Esophagus squamous epithelium (tissue), 5 donors: ENCODE measurements around the gene UBE3C. TPM values are rescaled to one million over a fixed set of nuclear protein-coding genes. Genes with fewer than 3 reads are reported as not detected.

Experiments used
- DNase-seq: peaks from one replicate; lab custom pipeline; 2025; lab: John Stamatoyannopoulos, UW
- H3K27ac ChIP-seq, 4 donors: fragments of 200-600 bp; sonication (generic); one replicate each; pipeline ENCODE4 v1.5.1; 2016 to 2019; ENCODE audit warnings: mild to moderate bottlenecking in 1 of 4
- H3K27me3 ChIP-seq, 4 donors: fragments of 200-600 bp; sonication (generic); 1 replicate in 3 of 4; 2 replicates in 1 of 4; pipeline versions ENCODE4 v1.5.1 to v1.6.0; 2017 to 2021; ENCODE audit warnings: antibody characterized with exemption in 1 of 4
- H3K36me3 ChIP-seq, 3 donors: fragments of 200-600 bp; sonication (generic); one replicate each; pipeline ENCODE4 v1.5.1; 2016 to 2019
- H3K4me1 ChIP-seq, 3 donors: fragments of 200-600 bp; sonication (generic); one replicate each; pipeline ENCODE4 v1.5.1; 2017 to 2019
- H3K4me3 ChIP-seq, 4 donors: fragments of 200-600 bp; sonication (generic); 1 replicate in 3 of 4; 2 replicates in 1 of 4; pipeline ENCODE4 v1.5.1; 2016 to 2019; ENCODE audit warnings: mild to moderate bottlenecking in 2 of 4, moderate library complexity in 1 of 4
- H3K9me3 ChIP-seq, 3 donors: fragments of 200-600 bp; sonication (generic); one replicate each; pipeline ENCODE4 v1.5.1; 2016 to 2019
- POLR2A ChIP-seq, 4 donors: fragments of 450-650 bp; IDR thresholded peaks; one replicate each; pipeline ENCODE4 v1.6.1; 2017; ENCODE audit warnings: antibody characterized with exemption in 4 of 4, mild to moderate bottlenecking in 4 of 4, moderate library complexity in 3 of 4
- WGBS, 2 donors: methylation state at CpG; one replicate each; pipeline ENCODE4 v1.1.5; 2018; 5-methylcytosine and 5-hydroxymethylcytosine counted together
- intact Hi-C: fragments of 100-400 bp; cut with DNase I; formaldehyde crosslinking; loops from one replicate; pipeline ENCODE4 v1.15.0; 2022
- total RNA-seq, 4 donors: library from RNA; depleted of rRNA; stranded (reverse); fragments of >200 nt; gene quantifications; one replicate each; pipeline ENCODE4 v1.1.0, GENCODE V29; 2016
- TF ChIP-seq, protein P1 (sequence below), 6 experiments: fragments of 450-650 bp in 4 of 6; fragments of 200-600 bp in 2 of 6; sonication (generic) in 2 of 6; IDR thresholded peaks; one replicate each; pipeline ENCODE4 v1.5.1; 2016 to 2019; ENCODE audit warnings: antibody characterized with exemption in 6 of 6, mild to moderate bottlenecking in 4 of 6, moderate library complexity in 4 of 6
- donor health status: DM: yes; HTN: yes; CAD: no.

The UBE3C gene
- total RNA-seq, 4 donors from 2014 or later: 52.2 to 101 (median 68.3) TPM

DNA sequence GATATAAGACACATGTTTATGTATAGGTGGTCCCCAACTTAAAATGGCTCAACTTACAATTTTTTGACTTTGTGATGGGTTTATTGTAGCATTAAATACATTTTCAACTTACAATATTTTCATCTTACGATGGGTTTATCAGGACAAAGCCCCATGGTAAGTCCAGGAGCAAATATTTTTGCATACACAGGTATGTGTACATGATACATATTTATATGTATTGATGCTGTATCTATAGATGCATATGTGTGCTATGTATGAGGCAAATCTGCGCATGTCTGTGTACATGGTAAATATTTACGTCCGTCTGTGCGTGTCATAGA lies 664 bp upstream of the UBE3C start:
- intact Hi-C loops: no loop called here
- H3K27me3 ChIP-seq: peaks cover 0 to 3% (median 0%) of the 10 kb centered on the region in 4 donors
- TF ChIP-seq POLR2A (IDR thresholded peaks at IDR 0.05): no peak
- TF ChIP-seq, protein P1, sequence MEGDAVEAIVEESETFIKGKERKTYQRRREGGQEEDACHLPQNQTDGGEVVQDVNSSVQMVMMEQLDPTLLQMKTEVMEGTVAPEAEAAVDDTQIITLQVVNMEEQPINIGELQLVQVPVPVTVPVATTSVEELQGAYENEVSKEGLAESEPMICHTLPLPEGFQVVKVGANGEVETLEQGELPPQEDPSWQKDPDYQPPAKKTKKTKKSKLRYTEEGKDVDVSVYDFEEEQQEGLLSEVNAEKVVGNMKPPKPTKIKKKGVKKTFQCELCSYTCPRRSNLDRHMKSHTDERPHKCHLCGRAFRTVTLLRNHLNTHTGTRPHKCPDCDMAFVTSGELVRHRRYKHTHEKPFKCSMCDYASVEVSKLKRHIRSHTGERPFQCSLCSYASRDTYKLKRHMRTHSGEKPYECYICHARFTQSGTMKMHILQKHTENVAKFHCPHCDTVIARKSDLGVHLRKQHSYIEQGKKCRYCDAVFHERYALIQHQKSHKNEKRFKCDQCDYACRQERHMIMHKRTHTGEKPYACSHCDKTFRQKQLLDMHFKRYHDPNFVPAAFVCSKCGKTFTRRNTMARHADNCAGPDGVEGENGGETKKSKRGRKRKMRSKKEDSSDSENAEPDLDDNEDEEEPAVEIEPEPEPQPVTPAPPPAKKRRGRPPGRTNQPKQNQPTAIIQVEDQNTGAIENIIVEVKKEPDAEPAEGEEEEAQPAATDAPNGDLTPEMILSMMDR (IDR thresholded peaks at IDR 0.05): no peak
- no peaks in the 10 kb centered on the region for H3K9me3 ChIP-seq
- H3K4me3 ChIP-seq: peak overlapping the region; percentile 56 to 85 (median 82)
- peaks cover 0 to 23% (median 10%) of the 10 kb centered on the region in 3 donors for H3K36me3 ChIP-seq
- 21% methylated on average over 5 of the region's 5 CpGs for WGBS, 2 donors
- H3K27ac ChIP-seq: peak overlapping the region; percentile 87 to 99 (median 94)
- DNase-seq: no peak
- peaks cover 13 to 50% (median 21%) of the 10 kb centered on the region in 3 donors for H3K4me1 ChIP-seq

DNA sequence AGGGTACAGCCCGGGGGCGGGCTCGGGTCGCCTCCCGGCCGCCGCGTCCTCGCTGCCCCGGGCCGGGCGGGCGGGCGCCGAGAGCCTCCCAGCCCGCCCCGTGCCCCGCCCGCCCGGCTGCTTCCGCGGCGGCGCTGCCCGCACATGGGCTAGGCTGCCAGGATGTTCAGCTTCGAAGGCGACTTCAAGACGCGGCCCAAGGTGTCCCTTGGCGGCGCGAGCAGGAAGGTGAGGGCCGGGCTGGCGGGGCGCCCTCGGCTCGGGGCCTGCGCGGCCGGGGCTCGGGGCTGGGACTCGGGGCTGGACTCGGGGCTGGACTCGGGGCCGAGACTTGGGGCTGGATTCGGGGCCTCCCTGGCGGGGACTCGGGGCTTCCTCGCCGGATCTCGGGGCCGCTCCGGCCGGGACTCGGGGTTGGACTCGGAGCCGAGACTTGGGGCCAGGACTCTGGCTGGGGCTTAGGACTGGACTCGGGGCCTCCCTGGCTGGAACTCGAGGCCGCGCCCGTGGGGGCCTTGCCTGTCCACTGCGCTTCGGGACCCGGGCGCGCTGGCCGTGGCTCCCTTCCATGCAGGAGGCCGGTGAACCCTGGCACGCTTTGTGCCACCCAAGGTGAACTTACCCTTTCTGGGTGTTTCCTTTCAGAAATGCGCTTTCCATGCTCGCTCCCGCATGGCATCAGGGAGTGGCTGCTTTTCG lies 534 bp downstream of the UBE3C start:
- Histone ChIP-seq H3K27ac (peak overlapping the region; percentile 90 to 99 (median 94)), H3K27me3 (no peaks in the 10 kb centered on the region), H3K9me3 (no peaks in the 10 kb centered on the region), H3K4me1 (peaks cover 13 to 62% (median 21%) of the 10 kb centered on the region in 3 donors), H3K4me3 (peak overlapping the region; percentile 56 to 85 (median 82)), H3K36me3 (peaks cover 0 to 30% (median 10%) of the 10 kb centered on the region in 3 donors)
- intact Hi-C loops: no loop called here
- DNase-seq: no peak
- WGBS, 2 donors: 0% methylated on average over 15 of the region's 74 CpGs; no CpG with 5 or more reads in 1 of the 2 donors
- TF ChIP-seq, protein P1 (IDR thresholded peaks at IDR 0.05): no peak
- TF ChIP-seq POLR2A (IDR thresholded peaks at IDR 0.05): no peak

DNA sequence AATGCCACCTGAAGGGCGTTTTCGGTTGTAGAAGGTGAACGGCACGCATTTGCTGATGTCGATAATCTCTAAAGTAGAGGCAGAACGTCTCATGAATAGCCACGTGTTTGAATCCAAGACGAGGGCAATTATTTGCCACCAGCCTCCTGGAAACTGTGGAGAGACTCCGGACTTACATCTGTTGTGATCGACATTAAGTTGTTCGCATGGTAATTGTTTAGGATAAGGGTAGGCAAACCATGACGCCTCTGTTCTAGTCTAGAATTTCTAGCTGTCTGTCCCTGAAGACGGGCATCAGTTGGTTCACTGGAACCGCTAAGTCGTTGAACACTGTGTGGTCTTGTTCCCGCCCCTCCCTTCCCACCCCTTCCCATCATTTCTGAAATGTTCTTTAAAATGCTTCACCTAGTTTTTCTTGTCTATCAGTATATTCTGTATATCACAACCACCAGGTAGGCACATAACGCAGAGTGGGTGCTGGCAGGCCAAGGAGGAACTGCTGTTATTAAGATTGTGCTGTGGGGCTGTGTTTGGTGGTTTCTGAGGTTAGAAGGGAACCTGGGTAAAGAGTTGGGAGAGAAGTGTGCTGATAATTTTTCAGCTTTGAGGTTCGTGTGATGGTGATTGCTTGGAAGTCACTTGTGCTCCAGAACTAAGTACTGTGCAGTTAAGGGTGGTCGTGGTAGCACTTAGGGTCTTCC lies 1.2 kb downstream of the UBE3C start:
- Histone ChIP-seq H3K9me3 (no peaks in the 10 kb centered on the region), H3K4me3 (peak overlapping the region; percentile 56 to 85 (median 82)), H3K27ac (peak overlapping the region; percentile 90 to 99 (median 94)), H3K4me1 (peaks cover 13 to 62% (median 21%) of the 10 kb centered on the region in 3 donors), H3K36me3 (peaks cover 0 to 33% (median 10%) of the 10 kb centered on the region in 3 donors), H3K27me3 (no peaks in the 10 kb centered on the region)
- DNase-seq: no peak
- TF ChIP-seq, protein P1 (IDR thresholded peaks at IDR 0.05): no peak
- no peak for TF ChIP-seq POLR2A (IDR thresholded peaks at IDR 0.05)
- intact Hi-C loops: loop anchor here (10.0 kb wide), 2 partner anchors 135 to 185 kb away; no protein-coding TSS in a partner anchor
- WGBS, 2 donors: 20 to 23% methylated on average over 16 to 17 of the region's 19 CpGs

DNA sequence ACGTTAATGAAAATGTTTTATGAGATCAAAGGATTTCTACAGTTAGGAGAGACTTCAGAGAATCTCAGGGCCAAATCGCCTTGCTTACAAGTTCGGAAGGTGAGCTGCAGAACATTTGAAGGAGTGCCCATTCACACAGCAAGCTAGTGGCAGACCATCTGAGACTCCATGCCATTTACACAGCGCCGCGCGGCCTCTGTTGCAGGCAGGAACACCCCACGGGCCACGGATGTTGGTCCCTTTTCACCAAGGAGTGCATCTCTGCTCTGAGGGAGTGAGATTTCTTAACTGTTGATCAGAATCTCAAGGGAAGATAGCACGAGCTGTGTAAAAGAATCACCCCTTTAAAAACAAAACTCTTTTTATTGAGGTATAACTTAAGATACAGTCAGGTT lies 1.8 kb downstream of the UBE3C start:
- Histone ChIP-seq H3K27ac (peak overlapping the region in 1 of 4 donors; percentile 97), H3K4me3 (peak overlapping the region in 2 of 4 donors; percentile 81 to 85), H3K36me3 (peaks cover 0 to 36% (median 10%) of the 10 kb centered on the region in 3 donors), H3K4me1 (peaks cover 13 to 62% (median 21%) of the 10 kb centered on the region in 3 donors), H3K9me3 (no peaks in the 10 kb centered on the region), H3K27me3 (no peaks in the 10 kb centered on the region)
- no peak for DNase-seq
- TF ChIP-seq, protein P1 (IDR thresholded peaks at IDR 0.05): no peak
- no peak for TF ChIP-seq POLR2A (IDR thresholded peaks at IDR 0.05)
- intact Hi-C loops: loop anchor here (10.0 kb wide), 2 partner anchors 134 to 186 kb away; no protein-coding TSS in a partner anchor
- whole genome bisulfite sequencing, 2 donors: 66 to 71% methylated on average over 5 to 10 of the region's 10 CpGs
